Lower lobe of right lung (tissue), 2 donors: Measurements from ENCODE around the gene IGLL5. TPM values are rescaled to one million over a fixed set of nuclear protein-coding genes. Genes with fewer than 3 reads are reported as not detected.
A peak's percentile ranks its signal among the peaks of the same experiment; 100 is the strongest.

Source experiments
- ATAC-seq, 2 donors: fragments of 200-7000 bp; cut with Tn5 transposase; one replicate each; pipeline ENCODE4 v1.9.1; 2020 to 2022; ENCODE audit warnings: mild to moderate bottlenecking in 2 of 2, moderate library complexity in 2 of 2
- DNase-seq: peaks from one replicate; pipeline ENCODE4 v3.0.0-alpha.2; 2020
- H3K27ac ChIP-seq: fragments of 200-600 bp; one replicate; pipeline ENCODE4 v1.8.0; 2022
- H3K27me3 ChIP-seq: fragments of 200-600 bp; one replicate; pipeline ENCODE4 v1.8.0; 2022; ENCODE audit warnings: low read depth
- H3K36me3 ChIP-seq: fragments of 200-600 bp; one replicate; pipeline ENCODE4 v1.8.0; 2022; ENCODE audit warnings: mild to moderate bottlenecking
- H3K4me1 ChIP-seq: fragments of 200-600 bp; one replicate; pipeline ENCODE4 v1.8.0; 2022
- H3K4me3 ChIP-seq: fragments of 200-600 bp; one replicate; pipeline ENCODE4 v1.8.0; 2022; ENCODE audit warnings: mild to moderate bottlenecking
- H3K9me3 ChIP-seq: fragments of 200-600 bp; one replicate; pipeline ENCODE4 v1.8.0; 2022
- CTCF ChIP-seq: fragments of 200-600 bp; IDR thresholded peaks from one replicate; pipeline ENCODE4 v1.8.0; 2022; ENCODE audit warnings: antibody characterized with exemption, mild to moderate bottlenecking
- intact Hi-C: fragments of 100-400 bp; cut with DNase I; formaldehyde crosslinking; loops from one replicate; pipeline ENCODE4 v1.11.0; 2022
- total RNA-seq: library from RNA; stranded (reverse); fragmentation: NEBNext Ultra II Directional; extraction: Animal tissue kit (Norgen Biotek cat#: 25700); gene quantifications from one replicate; pipeline ENCODE4 v1.2.1, GENCODE V29; 2021
- donor health status: DM: no; HTN: yes; CAD: no; lungs with severe emphysema.

IGLL5 gene
- total RNA-seq, 1 donor from 2014 or later = 11.1 TPM

- no peak overlapping the region for H3K4me3 ChIP-seq
- TF ChIP-seq CTCF = no peak
- no peaks in the 10 kb centered on the region for H3K9me3 ChIP-seq
- H3K27me3 ChIP-seq = peaks cover 5% of the 10 kb centered on the region
- no peaks in the 10 kb centered on the region for H3K36me3 ChIP-seq
- intact Hi-C loops = no loop called here
- no peaks in the 10 kb centered on the region for H3K4me1 ChIP-seq
- DNase-seq (no peak), ATAC-seq (peak; percentile 7 to 32)
- no peak overlapping the region for H3K27ac ChIP-seq
Observed at GRCh38 chr22:22893891-22894739, 6.5 kb downstream of the IGLL5 start.

- Histone ChIP-seq H3K4me1 (no peaks in the 10 kb centered on the region), H3K36me3 (no peaks in the 10 kb centered on the region), H3K27ac (no peak overlapping the region), H3K9me3 (no peaks in the 10 kb centered on the region), H3K4me3 (no peak overlapping the region), H3K27me3 (peaks cover 5% of the 10 kb centered on the region)
- DNase-seq (no peak), ATAC-seq (peak in 1 of 2 donors; percentile 6)
- intact Hi-C loops = no loop called here
- TF ChIP-seq CTCF = no peak
Observed at GRCh38 chr22:22894740-22895731, 7.4 kb downstream of the IGLL5 start.

- Histone ChIP-seq H3K36me3 (no peaks in the 10 kb centered on the region), H3K27me3 (peaks cover 5% of the 10 kb centered on the region), H3K27ac (no peak overlapping the region), H3K9me3 (no peaks in the 10 kb centered on the region), H3K4me3 (no peak overlapping the region), H3K4me1 (no peaks in the 10 kb centered on the region)
- TF ChIP-seq CTCF = no peak
- ATAC-seq = no peak
- intact Hi-C loops = no loop called here
- DNase-seq = no peak
Observed at GRCh38 chr22:22895776-22896445, 8.3 kb downstream of the IGLL5 start.

GRCh38 chr22:22896601-22897000 lies 9.0 kb downstream of the IGLL5 start:
- DNase-seq = no peak
- no peaks in the 10 kb centered on the region for H3K36me3 ChIP-seq
- H3K9me3 ChIP-seq = no peaks in the 10 kb centered on the region
- no peak overlapping the region for H3K4me3 ChIP-seq
- no peaks in the 10 kb centered on the region for H3K4me1 ChIP-seq
- intact Hi-C loops = no loop called here
- H3K27ac ChIP-seq = no peak overlapping the region
- no peak for TF ChIP-seq CTCF
- ATAC-seq = no peak
- peaks cover 5% of the 10 kb centered on the region for H3K27me3 ChIP-seq

- ATAC-seq (no peak), DNase-seq (no peak)
- H3K27me3 ChIP-seq = peaks cover 5% of the 10 kb centered on the region
Observed at GRCh38 chr22:22897091-22897490, 9.5 kb downstream of the IGLL5 start.

More at GRCh38 chr22:22897091-22897490, 9.5 kb downstream of the IGLL5 start:
- TF ChIP-seq CTCF = no peak
- no peak overlapping the region for H3K27ac ChIP-seq
- H3K36me3 ChIP-seq = no peaks in the 10 kb centered on the region
- intact Hi-C loops = no loop called here
- H3K4me1 ChIP-seq = no peaks in the 10 kb centered on the region
- no peaks in the 10 kb centered on the region for H3K9me3 ChIP-seq
- no peak overlapping the region for H3K4me3 ChIP-seq
